ENCODE results near the gene MAL. TPM values are rescaled to one million over a fixed set of nuclear protein-coding genes. Genes with fewer than 3 reads are reported as not detected.

Gene MAL
- total and polyA plus RNA-seq, 11 donors: 0.97 to 12.7 (median 3.5) TPM

DNA sequence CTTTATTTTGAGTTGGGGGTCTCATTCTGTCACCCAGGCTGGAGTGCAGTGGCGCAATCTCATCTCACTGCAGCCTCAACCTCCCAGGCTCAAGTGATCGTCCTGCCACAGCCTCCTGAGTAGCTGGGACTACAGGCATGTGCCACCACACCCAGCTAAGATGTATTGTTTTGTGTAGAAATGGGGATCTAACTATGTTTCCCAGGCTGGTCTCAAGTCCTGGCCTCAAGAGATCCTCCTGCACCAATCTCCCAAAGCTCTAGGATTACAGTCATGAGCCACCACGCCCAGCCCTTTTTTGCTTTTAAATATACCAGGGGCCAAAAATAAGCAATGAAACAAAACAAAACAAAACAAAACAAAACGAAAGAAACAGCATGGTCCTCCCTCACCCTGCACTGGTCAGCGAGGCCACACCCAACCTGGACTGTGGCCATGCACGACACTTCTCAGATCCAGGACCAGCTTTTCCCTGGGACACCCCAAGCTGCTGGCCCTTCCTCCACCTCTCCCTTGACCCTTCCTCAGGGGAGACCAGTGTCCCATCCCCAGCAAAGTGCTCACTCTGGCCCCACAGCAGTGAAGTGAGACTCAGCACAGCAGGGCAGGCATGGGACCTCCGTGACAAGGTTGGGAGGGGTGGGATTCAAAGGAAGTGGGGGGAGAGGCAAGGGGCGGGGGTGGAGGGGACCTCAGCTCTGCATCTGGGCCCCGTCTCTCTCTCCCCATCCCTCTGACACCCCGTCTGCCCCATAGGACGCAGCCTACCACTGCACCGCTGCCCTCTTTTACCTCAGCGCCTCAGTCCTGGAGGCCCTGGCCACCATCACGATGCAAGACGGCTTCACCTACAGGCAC lies 23.5 kb downstream of the MAL start:
- ATAC-seq: no peak
- TF ChIP-seq CTCF (IDR thresholded peaks at IDR 0.05): no peak
- TF ChIP-seq POLR2A (IDR thresholded peaks at IDR 0.05): no peak
- intact Hi-C loops (cut with DNase I): no loop called here
- H3K4me1 ChIP-seq: peaks cover 0 to under 1% (median 0%) of the 10 kb centered on the region in 12 donors
- H3K9me3 ChIP-seq: no peaks in the 10 kb centered on the region
- WGBS, 4 donors: 71 to 85% (median 78%) methylated on average over 13 to 15 of the region's 15 CpGs
- peaks cover 0 to 15% (median 0%) of the 10 kb centered on the region in 9 donors for H3K27me3 ChIP-seq
- no peak overlapping the region for H3K4me3 ChIP-seq
- H3K36me3 ChIP-seq: no peaks in the 10 kb centered on the region
- H3K27ac ChIP-seq: no peak overlapping the region
- DNase-seq: no peak

DNA sequence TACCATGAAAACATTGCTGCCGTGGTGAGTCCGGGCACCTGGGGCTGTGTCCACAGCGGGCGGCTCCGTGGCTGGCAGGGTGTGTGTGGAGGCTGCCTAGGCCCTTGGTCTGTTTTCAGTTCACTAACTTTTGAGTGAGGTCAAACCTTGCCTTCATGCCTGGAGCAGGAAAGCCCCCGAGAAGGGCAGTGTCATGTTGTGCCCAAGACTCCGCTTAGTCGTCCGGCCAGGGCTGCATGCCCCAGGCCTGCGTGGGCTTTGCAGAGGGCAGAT lies 24.1 kb downstream of the MAL start:
- DNase-seq (no peak), ATAC-seq (no peak)
- Histone ChIP-seq H3K4me1 (no peaks in the 10 kb centered on the region), H3K9me3 (no peaks in the 10 kb centered on the region), H3K27me3 (peaks cover 0 to 15% (median 0%) of the 10 kb centered on the region in 9 donors), H3K4me3 (no peak overlapping the region), H3K36me3 (no peaks in the 10 kb centered on the region), H3K27ac (no peak overlapping the region)
- intact Hi-C loops (cut with DNase I): no loop called here
- no peak for TF ChIP-seq CTCF (IDR thresholded peaks at IDR 0.05)
- TF ChIP-seq POLR2A (IDR thresholded peaks at IDR 0.05): no peak
- WGBS, 4 donors: 88 to 93% (median 92%) methylated on average over 7 to 10 of the region's 10 CpGs

- ATAC-seq (no peak), DNase-seq (no peak)
- Histone ChIP-seq H3K4me1 (no peaks in the 10 kb centered on the region), H3K36me3 (no peaks in the 10 kb centered on the region), H3K9me3 (no peaks in the 10 kb centered on the region), H3K27me3 (peaks cover 0 to 11% (median 0%) of the 10 kb centered on the region in 9 donors), H3K27ac (no peak overlapping the region), H3K4me3 (no peak overlapping the region)
- intact Hi-C loops (cut with DNase I): no loop called here
- 86 to 95% (median 90%) methylated on average over 4 to 6 of the region's 6 CpGs for WGBS, 4 donors
- TF ChIP-seq POLR2A (IDR thresholded peaks at IDR 0.05): no peak
- no peak for TF ChIP-seq CTCF (IDR thresholded peaks at IDR 0.05)
These were observed 24.5 kb downstream of the MAL start for GRCh38 chr2:95049961-95050360.

GRCh38 chr2:95050385-95051300 lies 25.1 kb downstream of the MAL start:
- Histone ChIP-seq H3K4me3 (no peak overlapping the region), H3K4me1 (no peaks in the 10 kb centered on the region), H3K27ac (no peak overlapping the region), H3K36me3 (no peaks in the 10 kb centered on the region), H3K9me3 (no peaks in the 10 kb centered on the region), H3K27me3 (peaks cover 0 to 5% (median 0%) of the 10 kb centered on the region in 9 donors)
- intact Hi-C loops (cut with DNase I): no loop called here
- WGBS, 4 donors: 56 to 67% (median 59%) methylated on average over 7 of the region's 7 CpGs
- no peak for TF ChIP-seq CTCF (IDR thresholded peaks at IDR 0.05)
- TF ChIP-seq POLR2A (IDR thresholded peaks at IDR 0.05): no peak
- DNase-seq: no peak
- ATAC-seq: no peak

All from heart left ventricle (tissue), 16 donors.